ENCODE measurements around the gene EGLN1.
"Not testable (repeated sequence)": the region's sequence is repeated elsewhere in the genome, so short reads cannot be mapped to it uniquely, and the experiment has no call there.

The EGLN1 gene

DNA sequence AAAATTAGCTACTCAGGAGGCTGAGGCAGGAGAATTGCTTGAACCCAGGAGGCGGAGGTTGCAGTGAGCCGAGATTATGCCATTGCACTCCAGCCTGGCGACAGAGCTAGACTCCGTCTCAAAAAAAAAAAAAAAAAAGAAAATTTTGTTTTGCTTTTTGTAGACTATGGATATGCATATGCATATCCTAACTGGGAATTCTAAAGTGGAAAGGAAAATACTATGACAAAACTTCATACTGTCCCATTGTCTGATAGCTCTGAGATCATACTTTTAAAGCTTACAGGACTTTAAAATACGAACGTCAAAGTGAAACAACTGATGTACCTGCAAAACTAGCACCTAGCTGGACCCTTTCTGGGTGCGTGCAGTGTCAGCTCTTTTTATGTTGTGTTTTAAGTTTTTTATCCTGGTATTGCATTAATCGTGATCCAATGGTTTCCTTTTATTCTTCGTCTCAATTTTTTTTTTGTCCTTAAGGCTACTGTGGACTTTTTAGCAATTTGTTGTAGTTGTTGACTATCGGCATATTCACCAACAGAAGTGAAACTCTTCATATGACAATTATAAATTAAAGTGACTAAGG, 64.8 kb downstream of the EGLN1 start:
- DNase-seq: no peak

DNA sequence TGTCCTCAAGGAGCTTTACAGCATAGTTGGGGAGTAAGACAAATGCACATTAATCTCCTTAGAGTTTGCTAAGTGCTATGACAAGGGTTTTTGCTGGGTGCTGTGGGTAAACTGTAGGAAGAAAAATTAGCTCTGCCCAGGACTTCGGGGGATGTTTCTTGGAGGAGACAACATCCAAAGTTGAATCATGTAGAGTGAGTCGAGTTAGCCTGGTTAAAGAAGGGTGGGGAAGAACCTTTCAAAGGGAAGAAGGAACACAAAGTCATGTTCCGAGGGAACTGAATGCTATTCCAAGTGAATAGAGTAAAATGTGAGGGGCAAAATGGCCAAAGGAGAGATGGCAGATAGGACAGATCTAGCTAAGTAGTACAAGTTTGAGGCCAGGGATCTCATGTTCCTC, 66.9 kb downstream of the EGLN1 start:
- no peak for DNase-seq

DNA sequence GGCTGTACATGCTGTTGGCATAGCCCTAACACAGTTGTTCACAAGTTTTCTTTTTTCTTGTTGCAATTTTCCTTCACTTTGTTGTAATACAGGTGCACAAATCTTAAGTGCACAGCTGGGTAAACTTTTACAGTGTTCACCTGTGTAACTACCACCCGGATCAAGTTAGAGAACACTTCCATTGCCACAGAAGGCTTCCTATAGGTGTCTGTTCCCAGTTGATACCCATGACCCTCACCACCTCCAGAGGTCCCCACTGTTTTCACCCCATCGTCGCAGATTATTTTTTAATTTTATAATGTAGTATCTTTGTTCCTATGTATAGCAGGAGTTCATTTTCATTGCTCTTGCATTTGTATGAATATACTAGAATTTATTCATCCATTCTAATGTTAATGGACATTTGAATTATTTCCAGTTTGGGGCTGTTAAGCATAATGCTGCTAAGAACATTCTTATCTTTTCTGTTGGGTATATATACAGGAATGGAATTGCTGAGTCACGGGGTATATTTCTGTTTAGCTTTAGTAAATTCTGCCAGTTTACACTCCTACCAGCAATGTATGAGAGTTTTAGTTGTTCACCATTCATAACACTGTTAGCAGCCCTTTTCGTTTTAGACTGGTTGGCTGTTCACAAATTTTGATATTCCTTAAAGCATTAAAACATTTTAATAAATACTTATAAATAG, 67.6 kb downstream of the EGLN1 start:
- no peak for DNase-seq

DNA sequence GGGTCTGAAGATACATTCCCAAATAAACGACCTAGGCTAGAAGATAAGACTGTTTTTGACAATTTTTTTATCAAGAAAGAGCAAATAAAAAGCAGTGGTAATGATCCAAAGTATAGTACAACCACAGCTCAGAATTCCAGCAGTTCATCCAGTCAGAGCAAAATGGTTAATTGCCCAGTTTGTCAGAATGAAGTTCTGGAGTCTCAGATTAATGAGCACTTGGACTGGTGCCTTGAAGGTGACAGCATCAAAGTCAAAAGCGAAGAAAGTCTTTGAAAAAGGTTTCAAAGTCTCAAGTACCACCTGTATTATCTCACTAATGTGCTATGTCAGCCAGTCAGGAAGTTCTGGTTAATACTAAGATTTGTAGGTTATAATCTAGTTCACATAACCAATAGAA, 69.0 kb downstream of the EGLN1 start:
- no peak for DNase-seq

DNA sequence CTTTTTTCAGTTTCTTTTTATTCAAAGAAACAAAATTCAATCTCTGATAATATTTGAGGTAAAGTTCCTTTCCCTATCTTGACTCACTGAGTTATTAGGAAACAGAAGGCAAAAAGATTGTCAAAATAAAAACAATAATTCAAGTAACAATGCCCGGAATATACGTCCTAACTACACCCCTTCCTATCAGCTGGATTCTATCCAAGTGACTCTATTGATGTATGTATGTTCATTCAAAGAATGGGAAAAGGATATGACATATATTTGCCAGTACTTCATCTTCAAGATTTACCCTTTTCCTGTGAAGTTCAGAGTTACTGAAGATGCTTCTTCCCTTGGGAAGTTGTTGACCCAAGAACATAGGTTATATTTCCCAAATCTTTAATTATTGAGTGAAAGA, 70.3 kb downstream of the EGLN1 start:
- no peak for DNase-seq

DNA sequence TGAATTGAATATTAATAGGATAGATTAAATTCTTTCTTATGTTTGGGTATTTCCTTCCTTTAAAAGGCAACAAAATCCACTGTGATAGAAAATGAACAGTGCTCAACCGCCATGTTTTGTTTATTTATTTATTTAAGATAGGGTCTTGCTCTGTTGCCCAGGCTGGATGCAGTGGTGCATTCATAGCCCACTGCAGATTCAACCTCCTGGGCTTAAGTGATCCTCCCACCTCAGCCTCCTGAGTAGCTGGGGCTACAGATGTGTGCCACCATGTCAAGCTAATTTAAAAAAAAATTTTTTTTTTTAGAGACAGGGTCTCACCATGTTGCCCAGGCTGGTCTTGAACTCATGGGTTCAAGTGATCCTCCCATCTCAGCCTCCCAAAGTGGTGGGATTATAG, 73.2 kb downstream of the EGLN1 start:
- DNase-seq: not testable (repeated sequence)

DNA sequence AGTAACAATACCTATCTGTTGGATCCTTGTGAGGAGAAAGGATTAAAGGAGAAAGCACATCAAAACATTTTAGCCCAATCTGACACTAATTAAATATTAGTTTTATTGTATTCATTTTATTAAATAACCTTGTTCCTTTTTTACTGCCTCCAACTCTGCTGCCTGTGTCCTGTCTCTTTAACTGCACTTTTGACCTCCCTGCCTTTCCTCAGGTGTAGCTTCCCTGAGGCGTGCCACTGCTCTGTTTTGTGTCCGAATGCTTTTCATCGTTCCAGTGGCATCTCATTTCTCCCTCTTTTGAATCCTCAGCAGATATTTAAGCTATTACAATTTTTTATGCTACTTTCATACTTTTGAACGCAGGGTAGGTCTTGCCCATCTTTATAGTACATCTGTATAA, 73.6 kb downstream of the EGLN1 start:
- no peak for DNase-seq

DNA sequence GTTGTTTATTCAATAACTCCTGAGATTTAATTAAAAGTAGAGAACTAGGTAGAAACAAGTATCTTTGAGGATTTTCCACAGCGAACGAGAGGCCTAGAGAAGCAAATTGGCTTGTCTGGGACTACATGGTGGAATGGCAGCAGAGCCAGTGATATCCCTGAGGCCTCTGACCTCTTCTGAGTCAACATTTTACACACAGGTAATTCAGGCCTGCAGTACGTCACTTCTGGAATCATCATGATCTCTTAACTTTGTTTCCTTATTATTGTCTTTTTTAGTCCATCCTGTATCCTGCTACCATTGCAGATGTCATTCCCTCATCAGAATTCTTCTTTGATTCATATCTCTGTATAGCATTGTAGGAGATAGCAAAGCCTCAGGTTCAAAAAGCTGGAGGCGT, 74.1 kb downstream of the EGLN1 start:
- no peak for DNase-seq

DNA sequence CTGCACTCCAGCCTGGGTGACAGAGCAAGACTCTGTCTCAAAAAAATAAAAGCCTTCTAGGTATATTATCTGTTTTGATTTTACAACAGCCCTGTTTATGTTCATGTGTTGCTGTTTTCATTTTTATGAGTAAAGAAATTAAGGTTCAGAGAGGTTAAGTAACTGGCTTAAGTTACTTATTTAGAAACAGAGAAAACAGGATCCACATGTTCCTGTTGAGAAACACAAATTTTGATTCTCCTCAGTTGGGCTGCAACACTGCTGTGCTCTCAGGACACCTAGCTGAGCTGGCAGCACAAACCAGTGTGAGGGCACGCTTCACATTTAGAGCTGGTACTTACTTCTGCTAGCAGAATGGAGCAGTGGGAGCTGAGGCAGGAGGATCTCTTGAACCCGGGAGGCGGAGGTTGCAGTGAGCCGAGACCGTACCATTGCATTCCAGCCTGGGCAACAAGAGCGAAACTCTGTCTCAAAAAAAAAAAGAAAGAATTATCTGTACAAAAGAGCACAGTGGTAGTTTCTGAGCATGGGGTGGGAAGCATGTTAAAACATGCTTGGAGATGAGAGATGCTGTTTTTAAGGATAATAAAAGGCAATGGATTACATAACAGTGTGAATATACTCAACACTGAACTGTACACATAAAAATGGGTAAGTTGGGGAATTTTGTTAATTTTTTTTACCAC, 81.6 kb downstream of the EGLN1 start:
- no peak for DNase-seq

DNA sequence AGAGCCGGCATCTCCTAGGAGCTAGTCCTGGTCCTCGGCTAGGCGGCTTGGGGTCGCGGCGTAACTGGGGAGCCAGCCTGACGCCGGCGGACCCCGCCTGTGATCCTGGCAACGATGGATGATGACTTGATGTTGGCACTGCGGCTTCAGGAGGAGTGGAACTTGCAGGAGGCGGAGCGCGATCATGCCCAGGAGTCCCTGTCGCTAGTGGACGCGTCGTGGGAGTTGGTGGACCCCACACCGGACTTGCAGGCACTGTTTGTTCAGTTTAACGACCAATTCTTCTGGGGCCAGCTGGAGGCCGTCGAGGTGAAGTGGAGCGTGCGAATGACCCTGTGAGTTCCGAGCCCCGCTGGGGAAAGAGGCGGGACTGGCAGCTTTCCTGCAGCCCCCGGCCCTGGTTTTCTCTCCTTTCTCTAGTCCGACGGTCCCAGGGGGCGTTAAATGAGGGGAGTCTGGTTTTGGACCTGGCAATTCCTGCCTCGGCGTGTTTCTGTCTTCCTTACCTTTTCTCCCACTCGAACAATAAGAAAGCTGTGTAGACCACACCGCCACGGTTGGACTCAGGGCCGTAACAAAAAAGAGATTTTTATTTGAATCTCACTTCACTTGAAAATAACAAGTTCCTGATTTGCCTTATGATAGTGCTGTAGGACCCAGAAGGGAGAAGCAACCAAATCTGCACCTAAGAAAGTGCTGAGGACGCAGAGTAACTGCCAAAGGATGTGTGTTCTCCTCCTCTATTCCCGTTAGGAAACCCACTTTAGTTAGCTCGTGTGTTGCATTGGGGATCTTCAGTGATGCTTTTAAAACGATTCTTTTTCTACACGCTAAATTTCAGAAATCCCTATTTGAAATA, 83.6 kb downstream of the EGLN1 start, which contains the start of gene SPRTN:
Gene SPRTN (plus strand): TSS at position 24 of the 859 bp plus-strand sequence. CDS start 91 bp downstream, at position 115.
- DNase-seq: peak in 1 of 2 experiments; percentile 30

DNA sequence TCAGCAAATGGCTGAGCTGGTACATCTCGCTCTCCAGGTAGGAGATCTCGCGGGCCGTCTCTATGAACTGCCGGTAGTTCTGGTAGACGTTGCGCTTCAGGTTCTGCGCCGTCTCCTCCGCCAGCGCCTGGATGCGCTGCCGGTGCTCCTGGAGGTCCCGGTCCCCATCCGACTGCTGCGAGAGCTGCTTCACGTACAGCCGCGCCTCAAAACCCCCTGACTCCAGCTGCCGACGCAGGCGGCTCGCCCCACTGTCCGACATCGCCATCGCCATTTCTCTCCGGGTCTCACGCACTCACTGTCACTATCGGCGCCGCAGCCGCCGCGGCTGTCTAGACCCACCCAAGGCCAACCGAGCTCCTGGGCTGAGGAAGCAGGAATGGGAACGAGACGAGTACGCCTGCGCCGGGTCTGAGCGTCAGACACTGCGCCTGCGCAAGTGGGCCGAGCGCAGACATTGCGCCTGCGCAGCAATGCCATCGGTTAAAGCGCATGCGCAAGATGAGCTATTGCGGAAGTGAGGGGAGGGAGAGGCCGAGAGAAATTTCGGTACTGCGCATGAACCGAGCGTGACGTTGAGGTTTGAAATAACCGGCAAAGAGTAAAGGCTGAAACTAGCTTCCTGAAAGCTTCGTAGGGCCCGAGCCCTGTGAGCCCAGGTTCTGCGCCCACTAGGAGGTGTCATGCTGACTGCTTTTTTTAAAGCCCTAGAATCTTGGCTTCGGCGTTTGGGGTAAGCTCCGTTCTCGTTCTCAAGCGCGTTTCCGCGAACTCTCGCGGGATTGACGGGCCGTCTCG, 84.4 kb downstream of the EGLN1 start, which contains the start of gene EXOC8:
Gene EXOC8 (minus strand): TSS at position 381 of the 798 bp plus-strand sequence. CDS start 107 bp downstream, at position 274.
- peak; percentile 91 to 93 for DNase-seq

DNA sequence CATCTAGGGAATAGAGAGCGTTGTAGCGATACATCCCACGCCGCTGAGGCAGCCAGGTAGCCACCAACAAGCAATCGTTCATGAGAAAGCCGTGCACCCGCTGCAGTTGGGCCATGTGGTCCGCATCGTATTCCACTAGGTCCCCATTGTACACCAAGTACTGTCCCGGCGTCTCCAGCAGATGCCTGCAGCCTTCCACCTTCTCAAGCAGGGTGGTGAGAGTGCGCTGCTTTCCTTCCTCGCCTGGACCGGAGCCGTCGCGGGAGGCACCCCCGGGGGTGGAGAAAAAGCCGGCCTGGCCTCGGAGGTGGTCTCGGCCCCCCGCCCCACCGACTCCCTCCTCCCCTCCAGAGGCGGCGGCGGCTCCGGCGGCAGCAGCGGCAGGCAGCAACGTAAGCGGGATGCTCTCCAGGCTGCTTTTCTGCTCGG, 85.0 kb downstream of the EGLN1 start:
- peak in 1 of 2 experiments; percentile 38 for DNase-seq

DNA sequence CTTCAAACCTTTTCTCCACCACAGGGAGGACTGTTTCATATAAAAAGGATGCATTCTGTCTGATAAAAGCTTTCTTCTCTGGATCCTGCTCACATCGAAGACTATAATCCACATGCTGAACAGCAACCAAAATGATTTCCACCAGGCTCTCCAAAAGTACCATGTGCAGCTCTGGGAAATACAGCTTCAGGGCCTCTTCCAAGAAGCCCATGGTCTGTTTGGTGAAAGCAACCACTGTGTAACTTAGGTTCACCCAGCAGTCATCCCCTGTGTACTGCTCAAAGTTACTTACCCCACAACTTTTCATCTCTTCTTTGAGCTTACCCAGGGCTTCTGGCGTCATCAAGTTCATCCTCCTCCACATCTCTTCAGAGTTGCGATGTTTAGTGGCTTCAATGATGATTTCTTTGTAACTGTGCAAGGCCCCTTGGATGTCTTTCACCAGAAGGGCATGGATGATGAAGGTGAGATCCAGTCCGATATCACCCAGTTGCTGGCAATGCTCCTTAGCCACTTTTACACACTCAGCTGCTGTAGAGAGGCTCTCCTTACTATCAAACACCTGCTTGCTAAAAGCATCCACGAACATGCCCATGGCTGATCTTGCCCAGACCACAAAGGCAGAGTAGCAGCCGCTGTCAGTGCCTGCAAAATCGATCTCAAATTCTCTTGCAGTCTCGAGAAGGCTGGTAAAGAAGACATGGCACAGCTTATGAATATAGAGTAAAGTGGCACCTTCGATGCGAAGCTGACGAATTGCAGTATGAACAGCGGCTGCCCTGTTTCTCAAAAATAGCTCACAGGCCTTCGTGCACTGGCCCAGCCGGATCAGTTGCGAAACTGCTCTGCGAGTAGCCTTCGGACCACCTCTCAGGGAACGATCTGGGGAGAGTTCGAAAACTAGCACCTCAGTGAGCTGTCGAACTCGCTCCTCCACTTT, 86.2 kb downstream of the EGLN1 start:
- peak in 1 of 2 experiments; percentile 14 for DNase-seq

DNA sequence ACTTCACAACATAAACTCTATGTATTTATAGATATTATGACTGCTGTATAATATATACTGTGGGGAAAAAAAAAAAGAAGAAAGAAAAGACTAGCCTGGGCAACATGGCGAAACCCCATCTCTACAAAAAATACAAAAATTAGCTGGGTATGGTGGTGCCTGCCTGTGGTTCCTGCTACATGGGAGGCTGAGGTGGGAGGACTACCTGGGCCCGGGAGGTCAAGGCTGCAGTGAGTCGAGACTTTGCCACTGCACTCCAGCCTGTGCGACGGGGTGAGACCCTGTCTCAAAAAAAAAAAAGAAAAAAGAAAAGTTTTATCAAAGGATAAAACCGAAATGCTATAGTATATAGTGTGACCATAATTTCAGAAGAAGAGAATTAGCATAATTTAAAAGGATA, 87.1 kb downstream of the EGLN1 start:
- DNase-seq: no peak

DNA sequence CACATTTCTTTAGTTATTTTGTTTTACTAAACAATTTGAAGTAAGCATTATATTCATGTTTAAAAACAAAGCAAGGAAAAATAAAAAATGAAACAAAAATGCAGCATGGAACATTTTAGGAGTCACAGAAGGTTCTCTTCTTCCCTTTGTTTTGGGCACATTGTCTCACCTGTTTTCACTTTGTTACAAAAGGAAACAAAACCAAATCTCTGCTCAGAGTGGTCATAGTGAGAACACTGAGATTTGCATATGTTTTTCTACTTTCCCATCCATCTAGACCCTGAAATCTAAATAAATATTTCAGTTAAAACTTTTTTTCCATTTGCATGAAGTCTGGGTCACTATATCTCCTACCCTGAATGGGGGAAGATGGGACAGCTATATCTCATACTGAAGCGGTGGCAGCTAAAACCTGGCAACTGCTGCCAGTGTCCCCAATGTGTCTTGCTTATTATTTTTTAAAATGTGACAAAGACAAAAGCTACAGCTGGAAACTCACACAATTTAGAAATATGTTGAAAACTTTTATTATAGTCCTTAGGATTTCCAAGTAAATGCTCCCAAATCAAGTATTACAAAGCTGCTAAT, 87.9 kb downstream of the EGLN1 start:
- no peak for DNase-seq

DNA sequence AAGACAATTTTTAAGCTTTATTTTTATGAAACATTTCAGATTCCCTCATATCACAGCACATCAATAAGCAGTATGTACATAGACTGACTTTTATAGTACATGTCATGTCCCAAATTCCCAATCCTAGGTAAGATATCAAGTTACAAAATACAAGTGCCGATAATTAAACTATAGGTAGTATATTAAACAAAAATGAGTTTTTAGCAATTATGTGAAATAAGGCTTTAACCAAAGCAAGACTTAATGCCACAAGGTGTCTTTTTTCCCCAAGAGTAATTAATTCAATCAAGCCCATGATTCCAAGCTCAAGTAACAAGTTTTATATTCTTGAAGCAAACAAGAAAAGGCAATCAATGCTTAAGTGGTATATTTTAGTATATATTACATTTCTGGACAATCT, 89.3 kb downstream of the EGLN1 start:
- no peak for DNase-seq

DNA sequence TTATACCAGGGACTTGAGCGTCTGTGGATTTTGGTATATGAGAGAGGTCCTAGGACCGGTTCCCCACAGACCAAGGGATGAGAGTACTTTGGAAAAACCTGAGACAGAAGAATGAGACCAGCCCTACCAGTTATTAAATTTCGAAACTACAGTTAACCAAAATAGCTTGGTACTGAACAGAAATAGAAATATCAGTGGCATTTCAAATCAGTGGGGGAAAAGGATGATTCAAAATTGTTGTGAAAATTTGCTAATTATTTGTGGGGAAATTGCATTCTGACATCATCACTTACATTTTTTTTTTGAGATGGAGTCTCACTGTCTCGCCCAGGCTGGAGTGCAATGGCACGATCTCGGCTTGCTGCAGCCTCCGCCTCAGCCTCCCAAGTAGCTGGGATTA, 92.6 kb downstream of the EGLN1 start:
- no peak for DNase-seq

DNA sequence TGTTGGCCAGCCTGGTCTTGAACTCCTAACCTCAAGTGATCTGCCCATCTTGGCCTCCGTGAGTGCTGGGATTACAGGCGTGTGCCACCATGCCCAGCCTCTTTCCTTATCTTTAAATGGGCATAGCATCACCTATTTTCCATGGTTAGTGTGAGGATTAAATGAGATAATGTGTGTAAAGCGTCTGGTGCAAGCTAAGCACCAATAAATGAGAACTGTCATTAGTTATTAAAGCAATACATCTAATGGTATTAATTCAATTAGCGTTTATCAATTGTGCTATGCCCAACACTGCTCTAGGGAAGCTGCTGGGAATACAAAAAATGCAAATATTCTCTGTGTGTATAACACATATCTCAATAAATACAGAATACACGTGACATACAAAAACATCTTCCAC, 94.5 kb downstream of the EGLN1 start:
- DNase-seq: no peak

DNA sequence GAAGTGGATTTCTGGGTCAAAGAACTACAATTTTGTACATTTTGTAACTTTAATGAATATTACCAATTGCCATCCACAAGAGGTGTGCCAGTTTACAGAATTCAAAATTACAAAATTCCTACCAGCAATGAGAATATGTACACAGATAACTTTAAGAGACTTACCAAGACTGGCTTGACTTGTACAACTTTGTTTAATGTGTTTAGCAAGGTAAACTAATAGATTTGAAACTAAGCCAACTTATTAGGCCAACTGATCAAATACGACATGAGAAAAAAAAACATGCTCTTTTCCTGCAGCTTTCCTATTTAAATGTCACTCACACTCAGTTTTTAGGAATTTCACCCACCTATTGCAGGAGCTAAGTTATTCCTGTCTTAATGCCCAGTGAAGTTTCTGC, 95.8 kb downstream of the EGLN1 start:
- no peak for DNase-seq

DNA sequence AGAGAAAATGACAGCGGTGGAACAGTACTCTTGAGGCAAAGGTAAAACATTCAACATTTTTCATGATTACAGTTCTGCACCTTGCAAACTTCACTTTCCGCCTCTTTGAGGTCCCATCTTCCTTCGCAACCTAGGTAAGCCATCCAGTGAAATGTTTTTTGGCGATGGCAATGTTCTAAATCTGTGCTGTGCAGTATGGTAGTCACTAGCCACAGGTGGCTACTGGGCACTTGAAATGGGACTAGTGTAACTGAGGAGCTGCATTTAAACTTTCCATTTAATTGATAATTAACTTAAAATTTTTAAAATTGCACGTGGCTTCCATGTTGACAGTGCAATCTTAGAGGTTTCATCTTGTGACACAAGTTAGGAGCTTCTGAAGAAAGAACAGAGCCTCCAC, 97.4 kb downstream of the EGLN1 start:
- no peak for DNase-seq

Data from NCI-H526 (cell line).